Measurements from ENCODE around the gene KCNT1. TPM values are rescaled to one million over a fixed set of nuclear protein-coding genes. Genes with fewer than 3 reads are reported as not detected.
"Not testable (repeated sequence)": the region's sequence is repeated elsewhere in the genome, so short reads cannot be mapped to it uniquely, and the experiment has no call there.

KCNT1 gene
- under 1 TPM; 0.28 to 0.38 TPM for total RNA-seq
- long read RNA-seq, donor 1, result 0 reads
- long read RNA-seq, donor 2, partial matches to known transcripts, result 0 of 1 reads
- long read RNA-seq, donor 2, other reads (novel, unspliced or antisense), result 1 of 1 reads

- DNase-seq (ENCODE audit: low spot score), result no peak
- intact Hi-C loops (cut with DNase I), result no loop called here
Observed at GRCh38 chr9:135701959-135702721, at the start of gene KCNT1. TSS of gene KCNT1 (plus strand) at chr9:135702185. CDS start at chr9:135702259, 74 bp downstream.

DNA sequence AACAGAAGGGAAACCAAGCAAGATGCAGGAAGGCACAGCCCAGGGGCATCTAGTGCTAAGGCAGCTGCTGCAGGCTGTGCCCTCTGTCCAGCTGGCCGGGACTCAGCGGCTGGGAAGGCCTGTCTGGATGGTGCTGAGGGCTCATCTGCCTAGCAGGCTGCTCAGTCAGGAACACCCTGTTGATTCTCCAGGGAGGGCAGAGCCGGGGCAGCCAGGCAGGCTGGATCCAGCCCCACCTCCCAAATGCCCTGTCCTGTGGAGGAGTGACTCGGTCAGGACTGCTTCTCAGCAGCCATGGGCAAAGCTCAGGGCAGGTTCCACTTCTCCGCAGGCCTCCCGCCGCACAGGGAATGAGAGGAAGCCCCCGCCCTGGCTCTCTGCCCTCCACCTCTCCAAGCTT, 46.7 kb upstream of the KCNT1 start:
- intact Hi-C loops (cut with DNase I), result no loop called here

GRCh38 chr9:135657416-135657815, 44.6 kb upstream of the KCNT1 start:
- intact Hi-C loops (cut with DNase I), result no loop called here
- no peak for DNase-seq (ENCODE audit: low spot score)

More for the DNA sequence above, 46.7 kb upstream of the KCNT1 start:
- no peak for DNase-seq (ENCODE audit: low spot score)

DNA sequence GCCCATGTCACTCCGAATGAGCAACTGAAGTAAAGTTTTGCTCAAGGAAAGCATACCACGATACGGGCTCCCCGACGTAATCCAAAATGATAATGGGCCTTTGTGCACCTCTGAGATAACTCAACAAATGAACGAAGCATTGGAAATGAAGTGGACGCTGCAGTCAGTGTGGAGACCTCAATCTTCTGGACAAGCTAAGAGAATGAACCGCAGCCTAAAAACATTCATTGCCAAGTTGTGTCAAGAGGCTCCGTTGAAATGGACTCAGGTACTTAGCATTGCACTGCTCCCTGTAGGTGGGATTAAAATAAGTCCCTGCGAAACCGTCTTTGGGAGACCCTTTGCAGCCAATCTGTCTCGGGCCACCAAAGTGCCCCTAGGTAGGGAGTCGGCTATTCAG, 42.7 kb upstream of the KCNT1 start:
- intact Hi-C loops (cut with DNase I), result no loop called here
- no peak for DNase-seq (ENCODE audit: low spot score)

GRCh38 chr9:135660407-135660806, 41.6 kb upstream of the KCNT1 start:
- DNase-seq (ENCODE audit: low spot score), result no peak
- intact Hi-C loops (cut with DNase I), result no loop called here

DNA sequence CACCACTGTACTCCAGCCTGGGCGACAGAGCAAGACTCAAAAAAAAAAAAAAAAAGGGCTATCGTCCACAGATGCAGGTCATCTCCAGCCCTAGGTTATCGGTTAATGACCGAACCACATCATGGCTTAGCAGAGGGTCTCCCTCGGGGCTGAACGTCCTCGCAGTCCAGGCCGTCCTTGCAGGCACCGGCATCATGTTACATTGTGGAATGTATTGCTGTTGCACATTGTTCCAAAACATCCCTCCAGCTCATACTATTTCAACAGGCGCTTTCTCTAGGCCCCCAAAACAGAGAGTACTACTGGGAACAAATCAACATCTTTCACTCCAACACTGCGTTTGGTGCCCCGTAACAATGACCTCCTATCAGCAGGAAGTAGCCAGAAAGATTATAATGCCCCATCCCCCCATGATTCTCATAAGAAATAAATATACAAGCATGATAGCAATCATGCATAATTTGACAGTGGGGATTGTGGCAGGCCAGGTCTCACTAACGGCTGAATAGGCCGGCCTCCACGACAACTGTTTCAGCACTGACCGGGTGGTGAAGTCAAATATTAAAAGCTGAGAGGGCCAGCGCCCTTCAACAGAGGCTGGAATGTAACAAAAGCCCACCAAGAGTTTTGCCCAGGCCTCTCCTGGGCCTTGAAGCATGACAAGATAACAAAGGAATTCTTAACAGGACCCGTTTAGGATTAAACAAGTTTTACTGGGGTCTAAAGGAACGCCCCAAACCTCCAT, 40.0 kb upstream of the KCNT1 start:
- intact Hi-C loops (cut with DNase I), result no loop called here
- no peak for DNase-seq (ENCODE audit: low spot score)

- no peak for DNase-seq (ENCODE audit: low spot score)
- intact Hi-C loops (cut with DNase I), result no loop called here
Observed at GRCh38 chr9:135662758-135663450, 39.1 kb upstream of the KCNT1 start, which contains the start of gene LCN9. TSS of gene LCN9 (plus strand) at chr9:135663309. CDS start at chr9:135663322, 13 bp downstream.

GRCh38 chr9:135663451-135663770, 38.6 kb upstream of the KCNT1 start:
- intact Hi-C loops (cut with DNase I), result no loop called here
- no peak for DNase-seq (ENCODE audit: low spot score)

- DNase-seq (ENCODE audit: low spot score), result no peak
- intact Hi-C loops (cut with DNase I), result no loop called here
Observed at GRCh38 chr9:135663857-135664256, 38.1 kb upstream of the KCNT1 start.

GRCh38 chr9:135664266-135664665, 37.7 kb upstream of the KCNT1 start:
- intact Hi-C loops (cut with DNase I), result no loop called here
- DNase-seq (ENCODE audit: low spot score), result no peak

GRCh38 chr9:135664801-135665794, 36.9 kb upstream of the KCNT1 start:
- intact Hi-C loops (cut with DNase I), result no loop called here
- DNase-seq (ENCODE audit: low spot score), result no peak

GRCh38 chr9:135665795-135666189, 36.2 kb upstream of the KCNT1 start:
- intact Hi-C loops (cut with DNase I), result no loop called here
- DNase-seq (ENCODE audit: low spot score), result no peak

- peak; percentile 65 for DNase-seq (ENCODE audit: low spot score)
- intact Hi-C loops (cut with DNase I), result no loop called here
Observed at GRCh38 chr9:135666534-135667462, 35.2 kb upstream of the KCNT1 start.

DNA sequence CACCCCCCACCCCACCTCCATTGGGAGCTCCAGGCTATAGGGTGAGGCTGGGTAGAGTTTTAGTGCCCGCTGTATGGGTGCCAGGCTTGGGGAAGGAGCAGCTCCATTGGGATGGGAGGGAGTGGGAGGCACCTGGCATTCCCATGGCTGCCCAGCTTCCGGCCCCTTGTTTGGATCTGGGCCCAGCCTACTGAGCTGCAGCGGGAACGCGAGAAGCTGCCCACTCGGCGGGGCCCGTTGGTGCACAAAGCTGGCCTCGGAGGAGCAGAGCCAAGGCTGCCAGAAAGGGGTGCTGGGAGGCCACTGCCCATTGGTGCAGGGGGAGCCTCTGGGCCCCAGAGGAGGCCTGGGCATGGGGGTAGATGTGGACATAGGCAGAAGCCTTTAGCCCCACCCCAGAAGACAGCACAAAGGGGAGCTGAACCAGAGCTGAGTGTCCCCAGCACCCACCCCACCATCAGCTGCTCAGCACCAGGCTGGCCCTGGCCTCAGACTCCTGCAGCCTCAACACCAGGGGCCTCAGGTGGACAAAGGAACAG, 34.5 kb upstream of the KCNT1 start:
- peak; percentile 73 for DNase-seq (ENCODE audit: low spot score)
- intact Hi-C loops (cut with DNase I), result no loop called here

- DNase-seq (ENCODE audit: low spot score), result peak; percentile 25
- intact Hi-C loops (cut with DNase I), result not testable (repeated sequence)
Observed at GRCh38 chr9:135669018-135669417, 33.0 kb upstream of the KCNT1 start.

DNA sequence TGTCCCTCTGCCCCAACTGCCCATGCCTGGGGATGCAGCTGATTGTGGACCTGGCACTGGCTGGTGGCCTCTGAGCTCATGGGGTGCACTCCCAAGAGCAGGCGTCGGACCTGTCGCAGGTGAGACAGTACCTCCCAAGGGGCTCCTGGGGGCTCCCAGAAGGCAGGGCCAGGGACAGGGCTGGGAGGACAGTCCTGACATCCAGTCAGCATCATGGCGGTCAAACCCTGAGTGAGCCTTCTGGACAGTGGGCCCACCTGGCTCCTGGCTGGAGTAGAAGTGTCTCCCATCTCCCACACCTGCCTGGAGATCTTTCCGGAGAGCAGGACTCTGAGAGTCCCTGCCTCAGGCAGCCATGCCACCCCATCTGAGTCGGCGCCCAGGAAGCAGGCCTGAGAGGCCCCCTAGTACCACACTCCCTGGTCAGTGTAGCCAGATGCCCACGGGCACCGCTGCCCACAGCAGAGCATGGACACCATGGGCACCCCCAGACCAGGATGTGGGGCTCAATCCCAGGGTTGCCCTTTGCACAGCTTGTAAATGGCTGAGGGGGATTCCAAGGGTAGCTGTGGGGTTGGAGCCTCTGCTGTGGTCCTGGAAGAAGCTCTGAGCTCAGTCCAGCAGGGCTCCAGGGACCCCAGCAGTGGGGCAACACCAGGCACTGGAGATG, 32.2 kb upstream of the KCNT1 start:
- intact Hi-C loops (cut with DNase I), result no loop called here
- DNase-seq (ENCODE audit: low spot score), result peak; percentile 66

Data from posterior vena cava (tissue), 2 donors.